HG03108 (cell line): ENCODE measurements around the gene HOXB4.

Source experiments
- ATAC-seq: cut with Tn5 transposase; IDR thresholded peaks from one replicate; pipeline ENCODE4 v1.9.1; 2021; ENCODE audit warnings: moderate library complexity; ENCODE audit not compliant: unreplicated experiment

HOXB4 gene

GRCh38 chr17:48549914-48550501, 28.1 kb downstream of the HOXB4 start:
- ATAC-seq = no peak

GRCh38 chr17:48549281-48549630, 28.9 kb downstream of the HOXB4 start:
- ATAC-seq = no peak

- no peak for ATAC-seq
These were observed 29.4 kb downstream of the HOXB4 start for GRCh38 chr17:48548523-48549280.

- no peak for ATAC-seq
These were observed 30.2 kb downstream of the HOXB4 start for GRCh38 chr17:48547808-48548522.

GRCh38 chr17:48546924-48547807, 31.0 kb downstream of the HOXB4 start:
- ATAC-seq = no peak

- ATAC-seq = no peak
These were observed 31.8 kb downstream of the HOXB4 start for GRCh38 chr17:48546137-48546923.

GRCh38 chr17:48545539-48545938, 32.6 kb downstream of the HOXB4 start:
- no peak for ATAC-seq

- no peak for ATAC-seq
These were observed 33.2 kb downstream of the HOXB4 start, which contains the start of gene HOXB2 for GRCh38 chr17:48545022-48545375. Gene HOXB2 (minus strand): TSS chr17:48545109. CDS start chr17:48544911, 198 bp downstream.

- ATAC-seq = no peak
These were observed 33.7 kb downstream of the HOXB4 start for GRCh38 chr17:48544349-48545021.

GRCh38 chr17:48543854-48544348, 34.2 kb downstream of the HOXB4 start:
- no peak for ATAC-seq

GRCh38 chr17:48543107-48543853, 34.9 kb downstream of the HOXB4 start:
- peak; percentile 60 for ATAC-seq

GRCh38 chr17:48542698-48543106, 35.4 kb downstream of the HOXB4 start:
- no peak for ATAC-seq

- no peak for ATAC-seq
These were observed 36.0 kb downstream of the HOXB4 start for GRCh38 chr17:48542114-48542656.

- ATAC-seq = no peak
These were observed 36.5 kb downstream of the HOXB4 start for GRCh38 chr17:48541577-48542113.

GRCh38 chr17:48541036-48541576, 37.0 kb downstream of the HOXB4 start:
- no peak for ATAC-seq

GRCh38 chr17:48540213-48540612, 37.9 kb downstream of the HOXB4 start:
- ATAC-seq = no peak

- no peak for ATAC-seq
These were observed 39.0 kb downstream of the HOXB4 start for GRCh38 chr17:48539177-48539576.

GRCh38 chr17:48537316-48537715, 40.8 kb downstream of the HOXB4 start:
- no peak for ATAC-seq
